ENCODE results near the gene ZNF789. TPM values are rescaled to one million over a fixed set of nuclear protein-coding genes. Genes with fewer than 3 reads are reported as not detected.

The ZNF789 gene
- total RNA-seq, 1 donor from 2014 or later, result 14.5 TPM

- no peak for DNase-seq (ENCODE audit: extremely low spot score in 2 of 2)
- no peak for TF ChIP-seq POLR2A (IDR thresholded peaks at IDR 0.05)
- TF ChIP-seq POLR2AphosphoS5 (IDR thresholded peaks at IDR 0.05; ENCODE audit: insufficient read depth in 1 of 2, low read depth in 1 of 2), result no peak
- TF ChIP-seq CTCF (IDR thresholded peaks at IDR 0.05), result no peak
- intact Hi-C loops (cut with DNase I), result no loop called here
- Histone ChIP-seq H3K9me3 (peaks cover 8% of the 10 kb centered on the region), H3K4me1 (no peaks in the 10 kb centered on the region), H3K27me3 (no peaks in the 10 kb centered on the region), H3K4me3 (no peak overlapping the region), H3K36me3 (peaks cover 0 to 54% of the 10 kb centered on the region in 2 donors), H3K27ac (no peak overlapping the region)
These were observed 53.2 kb downstream of the ZNF789 start for GRCh38 chr7:99525713-99526440.

- no peak for DNase-seq (ENCODE audit: extremely low spot score in 2 of 2)
- peaks cover 31% of the 10 kb centered on the region for H3K9me3 ChIP-seq
- peak overlapping the region in 1 of 2 donors; percentile 1 for H3K4me3 ChIP-seq
- no peak overlapping the region for H3K27ac ChIP-seq
- no peak for TF ChIP-seq POLR2AphosphoS5 (IDR thresholded peaks at IDR 0.05; ENCODE audit: insufficient read depth in 1 of 2, low read depth in 1 of 2)
- TF ChIP-seq CTCF (IDR thresholded peaks at IDR 0.05), result no peak
- TF ChIP-seq POLR2A (IDR thresholded peaks at IDR 0.05), result no peak
- H3K4me1 ChIP-seq, result no peaks in the 10 kb centered on the region
- peaks cover 6 to 64% of the 10 kb centered on the region in 2 donors for H3K36me3 ChIP-seq
- intact Hi-C loops (cut with DNase I), result no loop called here
- H3K27me3 ChIP-seq, result no peaks in the 10 kb centered on the region
These were observed 58.7 kb downstream of the ZNF789 start for GRCh38 chr7:99531354-99531765.

- Histone ChIP-seq H3K36me3 (peaks cover 6 to 22% of the 10 kb centered on the region in 2 donors), H3K4me1 (no peaks in the 10 kb centered on the region), H3K27ac (no peak overlapping the region), H3K4me3 (no peak overlapping the region), H3K27me3 (no peaks in the 10 kb centered on the region), H3K9me3 (peaks cover 25% of the 10 kb centered on the region)
- TF ChIP-seq POLR2A (IDR thresholded peaks at IDR 0.05) (no peak), POLR2AphosphoS5 (IDR thresholded peaks at IDR 0.05; ENCODE audit: insufficient read depth in 1 of 2, low read depth in 1 of 2) (no peak), CTCF (IDR thresholded peaks at IDR 0.05) (no peak)
- intact Hi-C loops (cut with DNase I), result no loop called here
- no peak for DNase-seq (ENCODE audit: extremely low spot score in 2 of 2)
These were observed 63.0 kb downstream of the ZNF789 start for GRCh38 chr7:99535667-99536066.

Other genes starting within 250 kb of the ZNF789 start
- not detected for gene MYH16, start 200.1 kb upstream of the ZNF789 start, total RNA-seq
- gene ARPC1A, start 147.0 kb upstream of the ZNF789 start, total RNA-seq, result 106 TPM
- 114 TPM for gene ARPC1B, start 98.2 kb upstream of the ZNF789 start, total RNA-seq
- gene PDAP1, start 64.3 kb upstream of the ZNF789 start, total RNA-seq, result 48.1 TPM
- gene BUD31, start 63.9 kb upstream of the ZNF789 start, total RNA-seq, result 52.3 TPM
- gene PTCD1, start 34.1 kb upstream of the ZNF789 start, total RNA-seq, result 6.1 TPM
- gene CPSF4, start 33.9 kb upstream of the ZNF789 start, total RNA-seq, result 23.8 TPM
- gene ATP5MF, start 6.7 kb upstream of the ZNF789 start, total RNA-seq, result 463 TPM
- gene ZNF394, start 27.4 kb downstream of the ZNF789 start, total RNA-seq, result 36.1 TPM
- 7.1 TPM for gene ZKSCAN5, start 31.8 kb downstream of the ZNF789 start, total RNA-seq
- 3.4 TPM for gene FAM200A, start 79.2 kb downstream of the ZNF789 start, total RNA-seq
- 144 TPM for gene ZNF655, start 85.8 kb downstream of the ZNF789 start, total RNA-seq
- 1.2 TPM for gene TMEM225B, start 125.4 kb downstream of the ZNF789 start, total RNA-seq
- gene ZSCAN25, start 144.1 kb downstream of the ZNF789 start, total RNA-seq, result 12.3 TPM
- 80.3 TPM for gene CYP3A5, start 207.1 kb downstream of the ZNF789 start, total RNA-seq

Data from vagina (tissue), 2 donors.